Cardiac fibroblast (primary cell): ENCODE measurements around the gene P2RX5.

Source experiments
- DNase-seq, 2 donors: peaks; one replicate each; pipeline versions ENCODE4 v3.0.0 to v3.0.0-alpha.2; 2010; ENCODE audit warnings: low read depth in 2 of 2
- H3K4me3 ChIP-seq, 2 donors: replicated peaks in 1 of 2; 1 replicate in 1 of 2; 2 replicates in 1 of 2; pipeline ENCODE4 v1.5.1; 2011; ENCODE audit warnings: low read depth in 2 of 2, low read length in 2 of 2, mild to moderate bottlenecking in 2 of 2, moderate library complexity in 1 of 2
- CTCF ChIP-seq: IDR thresholded peaks from one replicate; pipeline ENCODE4 v1.5.1; 2011; ENCODE audit warnings: low read depth, mild to moderate bottlenecking, low read length, inconsistent platforms

The P2RX5 gene

GRCh38 chr17:3669548-3669947 is 26.4 kb downstream of the P2RX5 start:
- peak overlapping the region; percentile 97 to 98 for H3K4me3 ChIP-seq
- no peak for TF ChIP-seq CTCF
- DNase-seq, result peak in 1 of 2 donors; percentile 5

- no peak for DNase-seq
- peak overlapping the region; percentile 97 to 98 for H3K4me3 ChIP-seq
- TF ChIP-seq CTCF, result no peak
These were observed 26.9 kb downstream of the P2RX5 start for GRCh38 chr17:3669085-3669347.

DNA sequence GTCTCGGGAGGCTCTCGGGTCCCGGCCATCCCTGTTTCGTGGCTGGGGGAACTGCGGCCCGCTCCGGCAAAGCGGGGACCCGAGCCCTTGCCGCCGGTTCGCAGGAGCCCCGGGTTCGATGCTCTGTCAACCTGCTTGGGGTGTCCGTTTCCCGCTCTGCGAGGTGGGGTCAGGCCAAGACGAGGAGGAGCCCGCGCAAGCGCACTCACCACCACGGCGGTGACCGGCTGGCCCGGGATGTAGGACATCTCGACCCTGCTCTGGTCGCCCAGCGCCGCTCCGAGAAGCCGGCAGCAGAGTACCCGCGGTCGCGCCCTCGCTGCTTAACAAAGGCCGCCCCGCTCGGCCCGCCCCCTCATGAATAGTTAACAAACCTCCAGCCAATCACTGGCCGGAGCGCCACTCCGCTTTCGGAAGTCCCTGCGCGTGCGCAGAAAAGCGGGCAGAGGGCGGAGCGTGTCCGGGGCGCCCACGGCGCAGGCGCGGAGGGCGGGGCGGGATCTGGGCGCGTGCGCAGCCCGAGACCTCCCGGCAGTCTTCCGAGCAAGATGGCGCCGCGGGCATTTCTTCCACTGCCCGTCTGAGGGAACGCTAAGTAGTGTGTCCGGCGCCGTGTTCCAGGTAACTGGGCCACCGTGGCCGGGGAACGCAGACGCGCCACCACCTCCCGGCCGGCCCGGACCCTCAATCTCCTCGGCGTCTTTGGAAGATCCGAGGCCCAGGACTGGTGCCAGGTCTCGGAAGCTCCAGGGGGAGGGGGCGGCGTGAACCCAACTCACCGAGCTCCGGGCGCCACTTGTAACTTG is 27.5 kb downstream of the P2RX5 start, which contains the start of the genes EMC6 and TAX1BP3:
EMC6 (plus strand) TSS at position 534 of the 806 bp plus-strand sequence. CDS start 335 bp downstream, outside the sequence.
TAX1BP3 (minus strand) TSS at position 300 of the 806 bp plus-strand sequence; CDS start at position 248, 52 bp downstream.
- H3K4me3 ChIP-seq, result peak within 1 kb of the TSS; percentile 97 to 98
- TF ChIP-seq CTCF, result no peak
- peak; percentile 98 to 99 for DNase-seq

GRCh38 chr17:3667366-3668278 is 28.3 kb downstream of the P2RX5 start:
- DNase-seq, result peak; percentile 93 to 97
- peak overlapping the region; percentile 95 for H3K4me3 ChIP-seq
- no peak for TF ChIP-seq CTCF

- no peak for TF ChIP-seq CTCF
- H3K4me3 ChIP-seq, result peak overlapping the region; percentile 24 to 95
- DNase-seq, result no peak
These were observed 29.4 kb downstream of the P2RX5 start for GRCh38 chr17:3666516-3666915.

DNA sequence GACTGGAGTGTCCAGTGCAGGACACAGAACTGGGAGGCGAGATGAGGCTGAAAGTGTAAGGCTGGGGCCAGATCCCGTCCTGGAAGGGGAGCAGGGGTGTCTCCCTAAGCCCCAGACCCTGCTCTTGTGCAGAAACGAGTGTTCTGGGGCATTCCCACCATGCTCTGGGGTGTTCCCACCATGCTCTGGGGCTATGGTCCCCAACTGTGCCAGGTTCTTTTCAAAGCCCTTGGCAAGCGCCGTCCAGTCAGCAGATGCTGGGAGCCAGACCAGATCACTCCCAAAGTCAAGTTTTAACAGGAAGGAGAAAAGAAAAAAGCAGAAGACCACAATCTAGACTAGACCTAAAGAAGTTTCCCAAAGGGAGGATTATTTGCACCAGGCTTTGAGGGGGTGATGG is 30.1 kb downstream of the P2RX5 start:
- peak overlapping the region in 1 of 2 donors; percentile 95 for H3K4me3 ChIP-seq
- TF ChIP-seq CTCF, result no peak
- DNase-seq, result no peak
